Stomach (tissue), 4 donors: ENCODE data around the gene ATXN7L3.

Experiments
- CTCF ChIP-seq, 7 experiments: fragments of 450-650 bp in 4 of 7; fragments of 200-600 bp in 3 of 7; sonication (generic) in 3 of 7; IDR thresholded peaks; one replicate each; pipeline ENCODE4 v1.5.1; 2016 to 2019; ENCODE audit warnings: antibody characterized with exemption in 7 of 7, control low read depth in 2 of 7, mild to moderate bottlenecking in 1 of 7
- EP300 ChIP-seq: sonication (generic); formaldehyde crosslinking; IDR thresholded peaks from one replicate; pipeline ENCODE4 v1.6.1; 2017; ENCODE audit warnings: antibody characterized with exemption
- POLR2A ChIP-seq, 4 donors: fragments of 450-650 bp; IDR thresholded peaks; one replicate each; pipeline ENCODE4 v1.6.1; 2016; ENCODE audit warnings: antibody characterized with exemption in 4 of 4, control low read depth in 2 of 4, mild to moderate bottlenecking in 1 of 4, moderate library complexity in 1 of 4
- POLR2AphosphoS5 ChIP-seq, 3 donors: sonication (generic); formaldehyde crosslinking; IDR thresholded peaks; one replicate each; pipeline ENCODE4 v1.6.1; 2016; ENCODE audit warnings: antibody characterized with exemption in 3 of 3

DNA sequence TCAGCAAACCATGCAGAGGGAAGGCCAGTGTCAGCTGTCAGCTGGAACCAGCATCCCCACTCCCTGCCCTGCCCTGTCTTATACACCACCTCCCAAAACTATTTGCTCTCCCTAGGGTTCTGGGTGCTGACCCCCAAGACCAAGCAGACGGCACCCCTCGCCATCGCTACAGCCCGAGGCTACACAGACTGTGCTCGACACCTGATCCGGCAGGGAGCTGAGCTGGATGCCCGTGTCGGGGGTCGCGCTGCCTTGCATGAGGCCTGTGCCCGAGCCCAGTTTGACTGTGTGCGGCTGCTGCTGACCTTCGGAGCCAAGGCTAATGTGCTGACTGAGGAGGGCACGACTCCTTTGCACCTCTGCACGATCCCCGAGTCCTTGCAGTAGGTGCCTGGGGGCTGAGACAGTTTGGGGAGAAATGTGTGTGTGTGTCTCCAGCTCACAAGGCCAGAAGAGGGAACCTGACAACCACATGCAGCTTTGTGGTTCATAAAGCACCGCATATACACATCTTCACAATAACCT, 27.7 kb downstream of the ATXN7L3 start:
- TF ChIP-seq CTCF (IDR thresholded peaks at IDR 0.05) = no peak
- no peak for TF ChIP-seq POLR2A (IDR thresholded peaks at IDR 0.05)
- TF ChIP-seq EP300 = no peak
- TF ChIP-seq POLR2AphosphoS5 (IDR thresholded peaks at IDR 0.05) = no peak
